NCI-H2107 treated with DMSO at 0.1 percent for 48 hours (cell line): ENCODE data around the gene BABAM2.
"Not testable (repeated sequence)": the region's sequence is repeated elsewhere in the genome, so short reads cannot be mapped to it uniquely, and the experiment has no call there.

Source experiments
- DNase-seq: peaks from one replicate; lab custom pipeline; 2025; ENCODE audit not compliant: unreplicated experiment; lab: John Stamatoyannopoulos, UW

The BABAM2 gene

GRCh38 chr2:27875089-27875881, 15.2 kb upstream of the BABAM2 start:
- DNase-seq, result no peak

GRCh38 chr2:27878825-27879224, 11.7 kb upstream of the BABAM2 start:
- no peak for DNase-seq

GRCh38 chr2:27881815-27882583, 8.5 kb upstream of the BABAM2 start:
- not testable (repeated sequence) for DNase-seq

GRCh38 chr2:27882584-27882922, 8.0 kb upstream of the BABAM2 start:
- not testable (repeated sequence) for DNase-seq

GRCh38 chr2:27884601-27885000, 5.9 kb upstream of the BABAM2 start:
- DNase-seq, result no peak

- DNase-seq, result no peak
Observed at GRCh38 chr2:27885234-27885633, 5.3 kb upstream of the BABAM2 start.

GRCh38 chr2:27885661-27886060, 4.9 kb upstream of the BABAM2 start:
- no peak for DNase-seq

GRCh38 chr2:27886322-27886721, 4.2 kb upstream of the BABAM2 start:
- no peak for DNase-seq

- DNase-seq, result no peak
Observed at GRCh38 chr2:27887111-27887510, 3.4 kb upstream of the BABAM2 start.

GRCh38 chr2:27887830-27888229, 2.7 kb upstream of the BABAM2 start:
- no peak for DNase-seq

- no peak for DNase-seq
Observed at GRCh38 chr2:27888790-27889189, 1.7 kb upstream of the BABAM2 start.

- DNase-seq, result no peak
Observed at GRCh38 chr2:27889774-27890145, 769 bp upstream of the BABAM2 start.

GRCh38 chr2:27890924-27891672, 569 bp downstream of the BABAM2 start:
- peak; percentile 26 for DNase-seq

- DNase-seq, result no peak
Observed at GRCh38 chr2:27891673-27892105, 1.2 kb downstream of the BABAM2 start.

- DNase-seq, result no peak
Observed at GRCh38 chr2:27893006-27893405, 2.5 kb downstream of the BABAM2 start.

GRCh38 chr2:27897717-27898116, 7.2 kb downstream of the BABAM2 start:
- no peak for DNase-seq

- no peak for DNase-seq
Observed at GRCh38 chr2:27901234-27901633, 10.7 kb downstream of the BABAM2 start.

GRCh38 chr2:27902098-27902497, 11.6 kb downstream of the BABAM2 start:
- DNase-seq, result no peak

GRCh38 chr2:27903018-27903417, 12.5 kb downstream of the BABAM2 start:
- no peak for DNase-seq

- DNase-seq, result no peak
Observed at GRCh38 chr2:27903649-27904404, 13.3 kb downstream of the BABAM2 start.

- no peak for DNase-seq
Observed at GRCh38 chr2:27904405-27904665, 13.8 kb downstream of the BABAM2 start.
